PC-9 (cell line): ENCODE results near the gene ARHGAP40.

Experiments used
- EZH2 ChIP-seq: fragments of 200-600 bp; sonication (generic); IDR thresholded peaks from 2 replicates; pipeline ENCODE4 v1.8.0; 2017; ENCODE audit warnings: antibody characterized with exemption, low read depth
- TF ChIP-seq, protein P1 (sequence below): fragments of 200-600 bp; sonication (generic); conservative IDR thresholded peaks from 2 replicates; pipeline ENCODE4 v1.6.1; 2017; ENCODE audit warnings: mixed run types, antibody characterized with exemption, mild to moderate bottlenecking, moderate library complexity

DNA sequence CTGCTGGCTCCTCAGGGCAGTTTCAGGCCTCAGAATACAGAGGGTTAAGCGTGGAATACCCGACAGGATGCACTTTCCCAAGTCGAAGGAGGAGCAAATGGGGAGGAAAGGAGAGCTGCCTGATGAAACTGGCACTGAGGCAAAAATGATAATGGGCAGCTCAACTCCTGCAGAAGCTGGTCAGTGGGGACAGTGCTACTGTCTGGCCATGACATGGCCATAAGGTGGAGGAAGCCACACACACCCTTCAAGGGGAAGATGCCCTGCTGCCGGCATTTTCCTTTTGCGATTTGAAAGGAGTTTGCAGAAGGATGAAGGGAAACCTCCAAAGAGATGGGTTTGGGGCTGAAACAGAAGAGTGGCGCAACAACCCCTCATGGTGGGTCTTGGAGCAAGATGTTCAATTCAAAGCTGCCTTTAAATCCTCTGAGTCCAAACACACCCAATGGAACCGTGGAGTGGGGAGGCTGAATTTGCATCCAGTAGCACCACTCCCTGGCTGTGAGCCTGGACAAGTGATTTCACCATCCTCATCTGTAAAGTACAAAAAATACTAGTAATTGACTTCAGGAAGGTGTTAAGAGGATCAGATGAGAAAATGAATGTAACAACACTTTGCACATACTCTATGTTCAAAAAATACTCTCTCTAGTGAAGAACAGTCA, 17.4 kb upstream of the ARHGAP40 start:
- no peak for TF ChIP-seq EZH2
- TF ChIP-seq, protein P1, sequence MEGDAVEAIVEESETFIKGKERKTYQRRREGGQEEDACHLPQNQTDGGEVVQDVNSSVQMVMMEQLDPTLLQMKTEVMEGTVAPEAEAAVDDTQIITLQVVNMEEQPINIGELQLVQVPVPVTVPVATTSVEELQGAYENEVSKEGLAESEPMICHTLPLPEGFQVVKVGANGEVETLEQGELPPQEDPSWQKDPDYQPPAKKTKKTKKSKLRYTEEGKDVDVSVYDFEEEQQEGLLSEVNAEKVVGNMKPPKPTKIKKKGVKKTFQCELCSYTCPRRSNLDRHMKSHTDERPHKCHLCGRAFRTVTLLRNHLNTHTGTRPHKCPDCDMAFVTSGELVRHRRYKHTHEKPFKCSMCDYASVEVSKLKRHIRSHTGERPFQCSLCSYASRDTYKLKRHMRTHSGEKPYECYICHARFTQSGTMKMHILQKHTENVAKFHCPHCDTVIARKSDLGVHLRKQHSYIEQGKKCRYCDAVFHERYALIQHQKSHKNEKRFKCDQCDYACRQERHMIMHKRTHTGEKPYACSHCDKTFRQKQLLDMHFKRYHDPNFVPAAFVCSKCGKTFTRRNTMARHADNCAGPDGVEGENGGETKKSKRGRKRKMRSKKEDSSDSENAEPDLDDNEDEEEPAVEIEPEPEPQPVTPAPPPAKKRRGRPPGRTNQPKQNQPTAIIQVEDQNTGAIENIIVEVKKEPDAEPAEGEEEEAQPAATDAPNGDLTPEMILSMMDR, result no peak
